Right cardiac atrium (tissue), 5 donors: Measurements from ENCODE around the gene ATP13A3. TPM values are rescaled to one million over a fixed set of nuclear protein-coding genes. Genes with fewer than 3 reads are reported as not detected.

Source experiments
- ATAC-seq, 2 donors: fragments of 200-7000 bp; cut with Tn5 transposase; one replicate each; pipeline versions ENCODE4 v1.8.0 to v1.9.1; 2020; ENCODE audit warnings: moderate library complexity in 2 of 2, mild to moderate bottlenecking in 1 of 2
- DNase-seq, 3 donors: peaks; one replicate each; pipeline ENCODE4 v3.0.0-alpha.2; 2020
- H3K27ac ChIP-seq: one replicate; pipeline ENCODE4 v1.5.1; 2013; ENCODE audit warnings: mild to moderate bottlenecking, low read length, control low read depth, moderate library complexity
- H3K27me3 ChIP-seq: one replicate; pipeline ENCODE4 v1.6.1; 2013; ENCODE audit not compliant: control insufficient read depth, insufficient read depth
- H3K4me1 ChIP-seq: one replicate; pipeline ENCODE4 v1.6.1; 2013; ENCODE audit warnings: low read length; ENCODE audit not compliant: control insufficient read depth, insufficient read depth
- H3K4me3 ChIP-seq: one replicate; pipeline ENCODE4 v1.5.1; 2013; ENCODE audit warnings: low read length, control low read depth
- H3K9me3 ChIP-seq: one replicate; pipeline ENCODE4 v1.6.1; 2013; ENCODE audit warnings: low read length; ENCODE audit not compliant: control insufficient read depth
- WGBS: extraction: QIAGEN DNeasy Blood & Tissue Kit; methylation state at CpG from one replicate; pipeline ENCODE4 v1.1.7; 2013; 5-methylcytosine and 5-hydroxymethylcytosine counted together
- intact Hi-C, 4 donors: fragments of 100-400 bp; cut with DNase I; formaldehyde crosslinking; loops; one replicate each; pipeline versions ENCODE4 v1.11.0 to v1.14.0; 2022 to 2023
- polyA plus RNA-seq: library from polyadenylated mRNA; stranded (reverse); fragments of 200-250 nt; gene quantifications from one replicate; pipeline ENCODE4 v1.2.3, GENCODE V29; 2013
- total RNA-seq, 4 donors: library from RNA; stranded (reverse); fragmentation: NEBNext Ultra II Directional; extraction: Animal tissue kit (Norgen Biotek cat#: 25700); gene quantifications; one replicate each; pipeline ENCODE4 v1.2.1, GENCODE V29; 2021
- donor health status: healthy with polysubstance abuse.
- donor health status: DM: no; HTN: yes; CAD: no.
- donor health status: DM: no; HTN: no; CAD: no.
- donor health status: DM: no; HTN: yes; CAD: no; lungs with severe emphysema.
- donor health status: DM: yes; HTN: yes; CAD: no.

Gene ATP13A3
- total and polyA plus RNA-seq, 5 donors = 28.2 to 194 (median 93.4) TPM

GRCh38 chr3:194404365-194405140 lies 82.2 kb downstream of the ATP13A3 start:
- Histone ChIP-seq H3K4me1 (no peaks in the 10 kb centered on the region), H3K4me3 (no peak overlapping the region), H3K27ac (no peak overlapping the region), H3K27me3 (no peaks in the 10 kb centered on the region), H3K9me3 (no peaks in the 10 kb centered on the region)
- 46% methylated on average over 10 of the region's 10 CpGs for WGBS
- intact Hi-C loops = loop anchor here (2.0 to 10.0 kb wide), 4 partner anchors 62 to 72 kb away; no protein-coding TSS in a partner anchor
- DNase-seq (no peak), ATAC-seq (no peak)

- peak; percentile 49 to 79 for ATAC-seq
Measured at GRCh38 chr3:194401868-194402329, 84.9 kb downstream of the ATP13A3 start.

GRCh38 chr3:194401346-194401745 lies 85.5 kb downstream of the ATP13A3 start:
- no peak for ATAC-seq
- Histone ChIP-seq H3K27ac (no peak overlapping the region), H3K27me3 (no peaks in the 10 kb centered on the region), H3K4me1 (no peaks in the 10 kb centered on the region), H3K9me3 (no peaks in the 10 kb centered on the region), H3K4me3 (no peak overlapping the region)
- DNase-seq = no peak
- 85% methylated on average over 9 of the region's 9 CpGs for WGBS
- intact Hi-C loops = loop anchor here in 2 of 4 donors (5.0 to 10.0 kb wide), 2 partner anchors 59 to 67 kb away; no protein-coding TSS in a partner anchor

More at GRCh38 chr3:194401868-194402329, 84.9 kb downstream of the ATP13A3 start:
- WGBS = 59% methylated on average over 8 of the region's 8 CpGs
- no peaks in the 10 kb centered on the region for H3K9me3 ChIP-seq
- intact Hi-C loops = loop anchor here in 2 of 4 donors (5.0 to 10.0 kb wide), 2 partner anchors 60 to 67 kb away; no protein-coding TSS in a partner anchor
- no peak overlapping the region for H3K4me3 ChIP-seq
- no peak overlapping the region for H3K27ac ChIP-seq
- DNase-seq = no peak
- no peaks in the 10 kb centered on the region for H3K27me3 ChIP-seq
- no peaks in the 10 kb centered on the region for H3K4me1 ChIP-seq

GRCh38 chr3:194399874-194400411 lies 86.9 kb downstream of the ATP13A3 start:
- no peak overlapping the region for H3K27ac ChIP-seq
- H3K4me3 ChIP-seq = no peak overlapping the region
- intact Hi-C loops = loop anchor here in 2 of 4 donors (5.0 to 10.0 kb wide), 2 partner anchors 58 to 65 kb away; no protein-coding TSS in a partner anchor
- H3K4me1 ChIP-seq = no peaks in the 10 kb centered on the region
- ATAC-seq (no peak), DNase-seq (no peak)
- 85% methylated on average over 15 of the region's 15 CpGs for WGBS
- no peaks in the 10 kb centered on the region for H3K27me3 ChIP-seq
- H3K9me3 ChIP-seq = no peaks in the 10 kb centered on the region

GRCh38 chr3:194399166-194399565 lies 87.6 kb downstream of the ATP13A3 start, which contains the start of gene GP5:
TSS of gene GP5 (minus strand) at chr3:194399266. CDS start at chr3:194398282, 984 bp downstream.
- DNase-seq (no peak), ATAC-seq (no peak)
- Histone ChIP-seq H3K27me3 (no peaks in the 10 kb centered on the region), H3K27ac (no peak within 1 kb of the TSS), H3K4me1 (no peaks in the 10 kb centered on the region), H3K9me3 (no peaks in the 10 kb centered on the region), H3K4me3 (no peak within 1 kb of the TSS)
- intact Hi-C loops = no loop called here
- 53% methylated on average over 2 of the region's 2 CpGs for WGBS

GRCh38 chr3:194397757-194398312 lies 89.0 kb downstream of the ATP13A3 start:
- Histone ChIP-seq H3K4me1 (no peaks in the 10 kb centered on the region), H3K4me3 (no peak overlapping the region), H3K27me3 (no peaks in the 10 kb centered on the region), H3K27ac (no peak overlapping the region), H3K9me3 (no peaks in the 10 kb centered on the region)
- peak; percentile 40 to 55 for ATAC-seq
- peak in 1 of 3 donors; percentile 68 for DNase-seq
- intact Hi-C loops = no loop called here
- 4% methylated on average over 38 of the region's 38 CpGs for WGBS

- peak; percentile 8 to 40 for ATAC-seq
- intact Hi-C loops = no loop called here
- H3K27me3 ChIP-seq = no peaks in the 10 kb centered on the region
Measured at GRCh38 chr3:194396859-194397756, 89.7 kb downstream of the ATP13A3 start.

GRCh38 chr3:194396539-194396858 lies 90.3 kb downstream of the ATP13A3 start:
- H3K4me3 ChIP-seq = no peak overlapping the region
- H3K4me1 ChIP-seq = no peaks in the 10 kb centered on the region
- DNase-seq (no peak), ATAC-seq (no peak)
- H3K27ac ChIP-seq = no peak overlapping the region
- intact Hi-C loops = no loop called here
- H3K27me3 ChIP-seq = no peaks in the 10 kb centered on the region
- WGBS = 36% methylated on average over 13 of the region's 13 CpGs
- H3K9me3 ChIP-seq = no peaks in the 10 kb centered on the region

More at GRCh38 chr3:194396859-194397756, 89.7 kb downstream of the ATP13A3 start:
- no peak for DNase-seq
- no peak overlapping the region for H3K4me3 ChIP-seq
- H3K9me3 ChIP-seq = no peaks in the 10 kb centered on the region
- no peaks in the 10 kb centered on the region for H3K4me1 ChIP-seq
- 36% methylated on average over 73 of the region's 73 CpGs for WGBS
- no peak overlapping the region for H3K27ac ChIP-seq

GRCh38 chr3:194395778-194396538 lies 90.8 kb downstream of the ATP13A3 start:
- no peak overlapping the region for H3K27ac ChIP-seq
- intact Hi-C loops = no loop called here
- no peak overlapping the region for H3K4me3 ChIP-seq

GRCh38 chr3:194395212-194395611 lies 91.6 kb downstream of the ATP13A3 start:
- intact Hi-C loops = no loop called here
- H3K4me3 ChIP-seq = no peak overlapping the region
- DNase-seq (no peak), ATAC-seq (no peak)
- H3K27me3 ChIP-seq = no peaks in the 10 kb centered on the region
- no peaks in the 10 kb centered on the region for H3K9me3 ChIP-seq
- no peak overlapping the region for H3K27ac ChIP-seq
- no peaks in the 10 kb centered on the region for H3K4me1 ChIP-seq
- 91% methylated on average over 5 of the region's 5 CpGs for WGBS

More at GRCh38 chr3:194395778-194396538, 90.8 kb downstream of the ATP13A3 start:
- Histone ChIP-seq H3K4me1 (no peaks in the 10 kb centered on the region), H3K9me3 (no peaks in the 10 kb centered on the region), H3K27me3 (no peaks in the 10 kb centered on the region)
- peak; percentile 59 to 77 for ATAC-seq
- peak in 2 of 3 donors; percentile 34 to 71 for DNase-seq
- 50% methylated on average over 26 of the region's 26 CpGs for WGBS
